HFF-Myc (cell line): ENCODE data around the gene ADAMTS14.

Experiments used
- DNase-seq: peaks from one replicate; pipeline ENCODE4 v3.0.0-alpha.2; 2011; ENCODE audit warnings: low read depth; ENCODE audit errors: extremely low read depth
- H3K4me3 ChIP-seq: replicated peaks from 2 replicates; pipeline ENCODE4 v1.5.1; 2011; ENCODE audit warnings: low read depth, mild to moderate bottlenecking, control low read depth, low read length
- TF ChIP-seq, protein P1 (sequence below): IDR thresholded peaks from 2 replicates; pipeline ENCODE4 v1.5.1; 2012; ENCODE audit warnings: mild to moderate bottlenecking, low read depth, low read length, control low read depth; ENCODE audit errors: missing control alignments

The ADAMTS14 gene

GRCh38 chr10:70779511-70780369 is 107.4 kb downstream of the ADAMTS14 start:
- TF ChIP-seq, protein P1, sequence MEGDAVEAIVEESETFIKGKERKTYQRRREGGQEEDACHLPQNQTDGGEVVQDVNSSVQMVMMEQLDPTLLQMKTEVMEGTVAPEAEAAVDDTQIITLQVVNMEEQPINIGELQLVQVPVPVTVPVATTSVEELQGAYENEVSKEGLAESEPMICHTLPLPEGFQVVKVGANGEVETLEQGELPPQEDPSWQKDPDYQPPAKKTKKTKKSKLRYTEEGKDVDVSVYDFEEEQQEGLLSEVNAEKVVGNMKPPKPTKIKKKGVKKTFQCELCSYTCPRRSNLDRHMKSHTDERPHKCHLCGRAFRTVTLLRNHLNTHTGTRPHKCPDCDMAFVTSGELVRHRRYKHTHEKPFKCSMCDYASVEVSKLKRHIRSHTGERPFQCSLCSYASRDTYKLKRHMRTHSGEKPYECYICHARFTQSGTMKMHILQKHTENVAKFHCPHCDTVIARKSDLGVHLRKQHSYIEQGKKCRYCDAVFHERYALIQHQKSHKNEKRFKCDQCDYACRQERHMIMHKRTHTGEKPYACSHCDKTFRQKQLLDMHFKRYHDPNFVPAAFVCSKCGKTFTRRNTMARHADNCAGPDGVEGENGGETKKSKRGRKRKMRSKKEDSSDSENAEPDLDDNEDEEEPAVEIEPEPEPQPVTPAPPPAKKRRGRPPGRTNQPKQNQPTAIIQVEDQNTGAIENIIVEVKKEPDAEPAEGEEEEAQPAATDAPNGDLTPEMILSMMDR: no peak
- no peak for DNase-seq

GRCh38 chr10:70780370-70780760 is 108.1 kb downstream of the ADAMTS14 start:
- no peak for DNase-seq
- no peak overlapping the region for H3K4me3 ChIP-seq
- TF ChIP-seq, protein P1: no peak

More at GRCh38 chr10:70779511-70780369, 107.4 kb downstream of the ADAMTS14 start:
- H3K4me3 ChIP-seq: no peak overlapping the region

GRCh38 chr10:70780772-70781171 is 108.5 kb downstream of the ADAMTS14 start:
- DNase-seq: no peak
- TF ChIP-seq, protein P1: no peak
- H3K4me3 ChIP-seq: no peak overlapping the region

GRCh38 chr10:70781461-70782051 is 109.2 kb downstream of the ADAMTS14 start:
- DNase-seq: no peak
- TF ChIP-seq, protein P1: no peak
- no peak overlapping the region for H3K4me3 ChIP-seq

GRCh38 chr10:70782086-70782745 is 109.9 kb downstream of the ADAMTS14 start:
- TF ChIP-seq, protein P1: no peak
- no peak for DNase-seq
- H3K4me3 ChIP-seq: no peak overlapping the region

GRCh38 chr10:70782746-70783680 is 110.7 kb downstream of the ADAMTS14 start:
- H3K4me3 ChIP-seq: no peak overlapping the region
- TF ChIP-seq, protein P1: no peak
- no peak for DNase-seq
